HepG2 (cell line): ENCODE measurements around the gene URM1. TPM values are rescaled to one million over a fixed set of nuclear protein-coding genes. Genes with fewer than 3 reads are reported as not detected.

Source experiments
- ATAC-seq: fragments of 200-7000 bp; cut with Tn5 transposase; 3 replicates; pipeline ENCODE4 v1.9.1; 2020; ENCODE audit warnings: mild to moderate bottlenecking, moderate library complexity
- BruUV-seq: library from RNA; stranded (reverse); fragments of 400-500 nt; replicated peaks from 2 replicates; lab custom pipeline; 2021; lab: Mats Ljungman, UMichigan
- CTCF ChIA-PET: fragments of 300-600 bp; formaldehyde crosslinking; extraction: SDS; loops from one replicate; lab custom pipeline; 2021; ENCODE audit warnings: low total read pairs, inconsistent platforms, low intra/inter-chr PET ratio; lab: Yijun Ruan, JAX
- POLR2A ChIA-PET: fragments of 350-600 bp; sonication (Branson Sonifier 250); formaldehyde crosslinking; loops from one replicate; lab custom pipeline; 2020; ENCODE audit warnings: antibody characterized with exemption, inconsistent platforms; lab: Yijun Ruan, JAX
- DNase-seq: peaks from one replicate; pipeline ENCODE4 v3.0.0-alpha.2; 2015; ENCODE audit warnings: low spot score
- FAIRE-seq: peaks from 3 replicates; lab custom pipeline; 2011; peaks lifted over from hg19 to GRCh38; lab: Jason Lieb, UNC
- H2AFZ ChIP-seq: one replicate; pipeline ENCODE4 v1.6.1; 2011; ENCODE audit warnings: low read length, inconsistent platforms
- H3K27ac ChIP-seq: fragments of 300-600 bp; 3 replicates; pipeline ENCODE4 v1.8.0; 2011; ENCODE audit warnings: mixed run types, mild to moderate bottlenecking, mixed read lengths, low read length, inconsistent platforms; ENCODE audit not compliant: insufficient read depth; ENCODE audit errors: extremely low read length
- H3K27me3 ChIP-seq, 2 experiments: fragments of 200-600 bp in 1 of 2; 2 replicates in 1 of 2; 3 replicates in 1 of 2; pipeline versions ENCODE4 v1.6.0 to v1.8.0; 2011; ENCODE audit warnings: low read length in 2 of 2, mild to moderate bottlenecking in 2 of 2, moderate library complexity in 2 of 2, inconsistent platforms in 1 of 2; ENCODE audit not compliant: insufficient read depth in 2 of 2, control insufficient read depth in 1 of 2
- H3K36me3 ChIP-seq, 2 experiments: fragments of 200-600 bp in 1 of 2; replicated peaks in 1 of 2; 2 replicates in 1 of 2; 3 replicates in 1 of 2; pipeline versions ENCODE4 v1.5.1 to v1.8.0; 2011; ENCODE audit warnings: low read length in 2 of 2, inconsistent platforms in 1 of 2; ENCODE audit not compliant: insufficient read depth in 2 of 2, control insufficient read depth in 1 of 2
- H3K4me1 ChIP-seq: 2 replicates; pipeline ENCODE4 v1.5.1; 2012; ENCODE audit warnings: low read length, inconsistent platforms; ENCODE audit not compliant: insufficient read depth
- H3K4me2 ChIP-seq: 2 replicates; pipeline ENCODE4 v1.6.0; 2011; ENCODE audit warnings: low read depth, low read length, inconsistent platforms
- H3K4me3 ChIP-seq, 3 experiments: fragments of 200-600 bp in 1 of 3; sonication (generic), shearing (Covaris generic) in 1 of 3; replicated peaks in 1 of 3; 2 replicates each; pipeline ENCODE4 v1.5.1; 2011 to 2016; ENCODE audit warnings: low read length in 3 of 3, inconsistent platforms in 2 of 3, low read depth in 2 of 3, mild to moderate bottlenecking in 2 of 3, control low read depth in 1 of 3, mixed read lengths in 1 of 3; ENCODE audit not compliant: insufficient read depth in 1 of 3
- H3K79me2 ChIP-seq: one replicate; pipeline ENCODE4 v1.6.1; 2011; ENCODE audit warnings: low read length, inconsistent platforms; ENCODE audit not compliant: insufficient read depth
- H3K9ac ChIP-seq: 2 replicates; pipeline ENCODE4 v1.6.0; 2011; ENCODE audit warnings: mild to moderate bottlenecking, low read depth, low read length, inconsistent platforms; ENCODE audit not compliant: insufficient read depth
- H3K9me3 ChIP-seq: 2 replicates; pipeline ENCODE4 v1.5.1; 2012; ENCODE audit warnings: mild to moderate bottlenecking, low read length
- H4K20me1 ChIP-seq: 2 replicates; pipeline ENCODE4 v1.6.0; 2011; ENCODE audit warnings: inconsistent platforms, mild to moderate bottlenecking, low read length, moderate library complexity; ENCODE audit not compliant: insufficient read depth
- CBX1 ChIP-seq: IDR thresholded peaks from one replicate; pipeline ENCODE4 v1.6.1; 2016; ENCODE audit warnings: antibody characterized with exemption, low read depth
- FOXA1 ChIP-seq, 2 experiments: fragments of 450-650 bp in 1 of 2; sonication (generic) in 1 of 2; formaldehyde crosslinking in 1 of 2; IDR thresholded peaks; 2 replicates each; pipeline versions ENCODE4 v1.4.0 to v1.6.1; 2016 to 2020; ENCODE audit warnings: missing genetic modification reagents in 1 of 2
- FOXM1 ChIP-seq: sonication (generic); formaldehyde crosslinking; IDR thresholded peaks from 2 replicates; pipeline ENCODE4 v1.5.0; 2020; ENCODE audit warnings: missing genetic modification reagents
- KAT7 ChIP-seq: IDR thresholded peaks from 2 replicates; pipeline ENCODE4 v1.6.1; 2018; ENCODE audit warnings: borderline replicate concordance, missing compliant biosample characterization
- LCORL ChIP-seq, 2 experiments: fragments of 450-650 bp in 1 of 2; sonication (generic) in 1 of 2; formaldehyde crosslinking in 1 of 2; IDR thresholded peaks; 2 replicates each; pipeline versions ENCODE4 v1.5.0 to v1.6.1; 2017 to 2020; ENCODE audit warnings: antibody characterized with exemption in 1 of 2, missing genetic modification reagents in 1 of 2
- MLLT10 ChIP-seq: sonication (generic); formaldehyde crosslinking; IDR thresholded peaks from 2 replicates; pipeline ENCODE4 v1.4.0; 2020; ENCODE audit warnings: missing genetic modification reagents
- RORA ChIP-seq: sonication (generic); formaldehyde crosslinking; IDR thresholded peaks from 2 replicates; pipeline ENCODE4 v1.5.0; 2020; ENCODE audit warnings: mild to moderate bottlenecking, missing genetic modification reagents, moderate library complexity
- SAFB2 ChIP-seq: sonication (generic); formaldehyde crosslinking; IDR thresholded peaks from 2 replicates; pipeline ENCODE4 v1.5.1; 2020; ENCODE audit warnings: missing genetic modification reagents, low read depth, mild to moderate bottlenecking, borderline replicate concordance
- SP1 ChIP-seq, 2 experiments: fragments of 450-650 bp in 1 of 2; sonication (generic) in 1 of 2; formaldehyde crosslinking in 1 of 2; IDR thresholded peaks; 2 replicates each; pipeline versions ENCODE4 v1.4.0 to v1.6.1; 2016 to 2020; ENCODE audit warnings: missing genetic modification reagents in 1 of 2
- U2AF1 ChIP-seq: fragments of 200-400 bp; formaldehyde crosslinking; optimal IDR thresholded peaks from 2 replicates; pipeline ENCODE3; 2017; ENCODE audit warnings: mild to moderate bottlenecking, low read depth, low read length
- ZNF468 ChIP-seq: sonication (generic); formaldehyde crosslinking; IDR thresholded peaks from 2 replicates; pipeline ENCODE4 v1.8.0; 2022; ENCODE audit warnings: mild to moderate bottlenecking, moderate library complexity, missing genetic modification reagents
- ZNF598 ChIP-seq: sonication (generic); formaldehyde crosslinking; IDR thresholded peaks from 2 replicates; pipeline ENCODE4 v1.5.1; 2020; ENCODE audit warnings: mild to moderate bottlenecking, missing genetic modification reagents, borderline replicate concordance
- ZNF607 ChIP-seq: sonication (generic); formaldehyde crosslinking; IDR thresholded peaks from 2 replicates; pipeline ENCODE4 v1.5.1; 2020; ENCODE audit warnings: missing genetic modification reagents, mild to moderate bottlenecking, borderline replicate concordance
- ZNF839 ChIP-seq: sonication (generic); formaldehyde crosslinking; IDR thresholded peaks from 2 replicates; pipeline ENCODE4 v1.4.0; 2020; ENCODE audit warnings: missing genetic modification reagents, mild to moderate bottlenecking, borderline replicate concordance
- WGBS: methylation state at CpG from one replicate; pipeline ENCODE4 v1.1.6; 2017; ENCODE audit warnings: low lambda C conversion rate; 5-methylcytosine and 5-hydroxymethylcytosine counted together
- in situ Hi-C: cut with HindIII; loops from 2 replicates; pipeline ENCODE4 v1.10.0; 2017; ENCODE audit warnings: low pct_unique_long_range_greater_than_20kb; ENCODE audit not compliant: extremely low pct_ligation_motif_present
- intact Hi-C: fragments of 100-400 bp; cut with micrococcal nuclease; formaldehyde crosslinking; loops from one replicate; pipeline ENCODE4 v1.10.0; 2022; ENCODE audit not compliant: unreplicated experiment
- polyA plus RNA-seq, 8 experiments: library from polyadenylated mRNA; depleted of rRNA in 3 of 8; stranded (reverse) in 7 of 8; unstranded in 1 of 8; fragments of >200 nt; fragmentation: Illumina TruSeq in 4 of 8; extraction: Trizol in 4 of 8; gene quantifications; 2 replicates each; pipeline versions ENCODE4 v1.2.1 to v1.2.3, GENCODE V29; 2011 to 2016; ENCODE audit warnings: low read depth in 4 of 8, missing spikeins in 1 of 8, mixed read lengths in 1 of 8; ENCODE audit not compliant: insufficient read depth in 1 of 8
- total RNA-seq, 5 experiments: library from RNA; depleted of rRNA; stranded (reverse); fragments of >200 nt; fragmentation: Illumina TruSeq; extraction: Trizol; gene quantifications; 2 replicates each; pipeline ENCODE4 v1.2.3, GENCODE V29; 2016; ENCODE audit warnings: low read depth in 1 of 5
- TF ChIP-seq, protein P1 (sequence below): sonication (generic); formaldehyde crosslinking; IDR thresholded peaks from 2 replicates; pipeline ENCODE4 v1.4.0; 2020; ENCODE audit warnings: missing genetic modification reagents, borderline replicate concordance
- TF ChIP-seq, protein P2 (sequence below): sonication (generic); formaldehyde crosslinking; IDR thresholded peaks from 2 replicates; pipeline ENCODE4 v1.5.1; 2020; ENCODE audit warnings: mild to moderate bottlenecking, missing genetic modification reagents, borderline replicate concordance

Gene URM1
- total and polyA plus RNA-seq, 2 of the 13 experiments (the other 11 are each of a cell fraction or from before 2014, with no cell fraction given) = 37.1 to 41.3 TPM

GRCh38 chr9:128406848-128407391, 35.7 kb downstream of the URM1 start:
- CTCF ChIA-PET = no interaction called here
- ATAC-seq = peak; percentile 25; the same call in 2 of the 3 replicates
- Histone ChIP-seq H3K79me2 (no peaks in the 10 kb centered on the region), H3K4me3 (peak overlapping the region in 2 of 3 experiments; percentile 31 to 67; a peak in 4 of 6 replicates), H3K4me2 (peak overlapping the region; percentile 88), H3K27me3 (peaks cover 0 to 13% of the 10 kb centered on the region in 2 experiments; a peak in 1 of 5 replicates), H4K20me1 (no peaks in the 10 kb centered on the region), H3K27ac (no peak overlapping the region), H3K9ac (peak overlapping the region; percentile 71), H2AFZ (peak overlapping the region; percentile 77), H3K4me1 (peaks cover 45% of the 10 kb centered on the region), H3K9me3 (no peaks in the 10 kb centered on the region), H3K36me3 (no peaks in the 10 kb centered on the region)
- POLR2A ChIA-PET = interaction anchor here (1.3 to 2.1 kb wide), 3 partner anchors 12 to 36 kb away, joined by 4 to 6 read pairs (median 5); partner anchors contain the start of genes CERCAM and URM1
- peak; percentile 65 for DNase-seq
- no peak for FAIRE-seq
- 0% methylated on average over 8 of the region's 9 CpGs for WGBS
- BruUV-seq = no TSS peak
- intact Hi-C loops (no loop called here), in situ Hi-C loops (no loop called here)
- no peak for TF ChIP-seq KAT7
- no peak for TF ChIP-seq ZNF598
- TF ChIP-seq, protein P1, sequence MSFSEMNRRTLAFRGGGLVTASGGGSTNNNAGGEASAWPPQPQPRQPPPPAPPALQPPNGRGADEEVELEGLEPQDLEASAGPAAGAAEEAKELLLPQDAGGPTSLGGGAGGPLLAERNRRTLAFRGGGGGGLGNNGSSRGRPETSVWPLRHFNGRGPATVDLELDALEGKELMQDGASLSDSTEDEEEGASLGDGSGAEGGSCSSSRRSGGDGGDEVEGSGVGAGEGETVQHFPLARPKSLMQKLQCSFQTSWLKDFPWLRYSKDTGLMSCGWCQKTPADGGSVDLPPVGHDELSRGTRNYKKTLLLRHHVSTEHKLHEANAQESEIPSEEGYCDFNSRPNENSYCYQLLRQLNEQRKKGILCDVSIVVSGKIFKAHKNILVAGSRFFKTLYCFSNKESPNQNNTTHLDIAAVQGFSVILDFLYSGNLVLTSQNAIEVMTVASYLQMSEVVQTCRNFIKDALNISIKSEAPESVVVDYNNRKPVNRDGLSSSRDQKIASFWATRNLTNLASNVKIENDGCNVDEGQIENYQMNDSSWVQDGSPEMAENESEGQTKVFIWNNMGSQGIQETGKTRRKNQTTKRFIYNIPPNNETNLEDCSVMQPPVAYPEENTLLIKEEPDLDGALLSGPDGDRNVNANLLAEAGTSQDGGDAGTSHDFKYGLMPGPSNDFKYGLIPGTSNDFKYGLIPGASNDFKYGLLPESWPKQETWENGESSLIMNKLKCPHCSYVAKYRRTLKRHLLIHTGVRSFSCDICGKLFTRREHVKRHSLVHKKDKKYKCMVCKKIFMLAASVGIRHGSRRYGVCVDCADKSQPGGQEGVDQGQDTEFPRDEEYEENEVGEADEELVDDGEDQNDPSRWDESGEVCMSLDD = no peak
- TF ChIP-seq ZNF839 = no peak
- no peak for TF ChIP-seq LCORL (IDR thresholded peaks at IDR 0.05)
- no peak for TF ChIP-seq LCORL (CRISPR knock-in tag; IDR thresholded peaks at IDR 0.05)
- TF ChIP-seq ZNF607 (CRISPR knock-in tag) = no peak
- TF ChIP-seq CBX1 = no peak
- TF ChIP-seq SP1 (IDR thresholded peaks at IDR 0.05) = no peak
- 0 out of 2 replicates have a peak, but pooled peaks have one; percentile 22 for TF ChIP-seq SP1 (CRISPR knock-in tag; IDR thresholded peaks at IDR 0.05)
- no peak for TF ChIP-seq FOXM1 (CRISPR knock-in tag)
- TF ChIP-seq RORA (CRISPR knock-in tag) = no peak
- TF ChIP-seq ZNF468 = no peak
- TF ChIP-seq SAFB2 (CRISPR knock-in tag) = 0 out of 2 replicates have a peak, but pooled peaks have one; percentile 27
- no peak for TF ChIP-seq FOXA1 (IDR thresholded peaks at IDR 0.05)
- TF ChIP-seq FOXA1 (CRISPR knock-in tag; IDR thresholded peaks at IDR 0.05) = peak; percentile 8; the same call in 1 of the 2 replicates
- TF ChIP-seq, protein P2, sequence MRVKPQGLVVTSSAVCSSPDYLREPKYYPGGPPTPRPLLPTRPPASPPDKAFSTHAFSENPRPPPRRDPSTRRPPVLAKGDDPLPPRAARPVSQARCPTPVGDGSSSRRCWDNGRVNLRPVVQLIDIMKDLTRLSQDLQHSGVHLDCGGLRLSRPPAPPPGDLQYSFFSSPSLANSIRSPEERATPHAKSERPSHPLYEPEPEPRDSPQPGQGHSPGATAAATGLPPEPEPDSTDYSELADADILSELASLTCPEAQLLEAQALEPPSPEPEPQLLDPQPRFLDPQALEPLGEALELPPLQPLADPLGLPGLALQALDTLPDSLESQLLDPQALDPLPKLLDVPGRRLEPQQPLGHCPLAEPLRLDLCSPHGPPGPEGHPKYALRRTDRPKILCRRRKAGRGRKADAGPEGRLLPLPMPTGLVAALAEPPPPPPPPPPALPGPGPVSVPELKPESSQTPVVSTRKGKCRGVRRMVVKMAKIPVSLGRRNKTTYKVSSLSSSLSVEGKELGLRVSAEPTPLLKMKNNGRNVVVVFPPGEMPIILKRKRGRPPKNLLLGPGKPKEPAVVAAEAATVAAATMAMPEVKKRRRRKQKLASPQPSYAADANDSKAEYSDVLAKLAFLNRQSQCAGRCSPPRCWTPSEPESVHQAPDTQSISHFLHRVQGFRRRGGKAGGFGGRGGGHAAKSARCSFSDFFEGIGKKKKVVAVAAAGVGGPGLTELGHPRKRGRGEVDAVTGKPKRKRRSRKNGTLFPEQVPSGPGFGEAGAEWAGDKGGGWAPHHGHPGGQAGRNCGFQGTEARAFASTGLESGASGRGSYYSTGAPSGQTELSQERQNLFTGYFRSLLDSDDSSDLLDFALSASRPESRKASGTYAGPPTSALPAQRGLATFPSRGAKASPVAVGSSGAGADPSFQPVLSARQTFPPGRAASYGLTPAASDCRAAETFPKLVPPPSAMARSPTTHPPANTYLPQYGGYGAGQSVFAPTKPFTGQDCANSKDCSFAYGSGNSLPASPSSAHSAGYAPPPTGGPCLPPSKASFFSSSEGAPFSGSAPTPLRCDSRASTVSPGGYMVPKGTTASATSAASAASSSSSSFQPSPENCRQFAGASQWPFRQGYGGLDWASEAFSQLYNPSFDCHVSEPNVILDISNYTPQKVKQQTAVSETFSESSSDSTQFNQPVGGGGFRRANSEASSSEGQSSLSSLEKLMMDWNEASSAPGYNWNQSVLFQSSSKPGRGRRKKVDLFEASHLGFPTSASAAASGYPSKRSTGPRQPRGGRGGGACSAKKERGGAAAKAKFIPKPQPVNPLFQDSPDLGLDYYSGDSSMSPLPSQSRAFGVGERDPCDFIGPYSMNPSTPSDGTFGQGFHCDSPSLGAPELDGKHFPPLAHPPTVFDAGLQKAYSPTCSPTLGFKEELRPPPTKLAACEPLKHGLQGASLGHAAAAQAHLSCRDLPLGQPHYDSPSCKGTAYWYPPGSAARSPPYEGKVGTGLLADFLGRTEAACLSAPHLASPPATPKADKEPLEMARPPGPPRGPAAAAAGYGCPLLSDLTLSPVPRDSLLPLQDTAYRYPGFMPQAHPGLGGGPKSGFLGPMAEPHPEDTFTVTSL (CRISPR knock-in tag) = 0 out of 2 replicates have a peak, but pooled peaks have one; percentile 21
- TF ChIP-seq U2AF1 = no peak
- TF ChIP-seq MLLT10 (CRISPR knock-in tag) = no peak
